Measurements from ENCODE around the gene MEN1.

MEN1 gene

DNA sequence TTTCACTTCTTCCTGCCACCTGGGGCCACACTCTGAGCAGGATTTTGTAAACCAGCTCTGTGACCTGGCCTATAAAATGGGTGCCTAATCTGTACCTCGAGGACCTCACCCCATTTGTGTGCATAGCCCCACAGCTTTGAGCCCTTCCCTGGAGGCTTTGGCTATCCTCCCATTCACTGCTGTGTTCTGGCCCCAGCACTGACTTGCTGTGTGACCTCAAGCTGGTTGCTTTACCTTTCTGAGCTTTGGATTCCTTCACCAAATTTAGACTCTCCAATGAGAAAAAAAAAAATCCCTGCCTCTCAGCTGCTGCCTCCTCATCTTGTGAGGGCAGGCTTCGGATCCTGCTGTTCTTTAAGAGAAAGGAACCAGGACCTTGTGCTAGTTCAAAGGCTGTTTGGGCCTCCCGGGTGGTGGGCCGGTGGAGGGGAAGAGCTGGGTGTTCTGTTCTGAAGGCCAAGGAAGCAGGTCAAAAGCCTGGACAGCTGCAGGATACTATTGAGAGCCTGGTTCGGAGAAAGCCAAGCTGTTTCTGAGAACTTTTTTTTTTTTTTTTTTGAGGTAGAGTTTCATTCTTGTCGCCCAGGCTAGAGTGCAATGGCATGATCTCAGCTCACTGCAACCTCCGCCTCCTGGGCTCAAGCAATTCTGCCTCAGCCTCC is 49.5 kb downstream of the MEN1 start:
- no peak for FAIRE-seq

- FAIRE-seq = no peak
Measured at GRCh38 chr11:64759722-64760719, 50.3 kb downstream of the MEN1 start, which contains the start of gene PYGM. Gene PYGM (minus strand): TSS chr11:64759974. CDS start chr11:64759898, 76 bp downstream.

GRCh38 chr11:64759131-64759721 is 51.1 kb downstream of the MEN1 start:
- FAIRE-seq = no peak

GRCh38 chr11:64758330-64759079 is 51.8 kb downstream of the MEN1 start:
- FAIRE-seq = no peak

GRCh38 chr11:64757549-64758329 is 52.6 kb downstream of the MEN1 start:
- FAIRE-seq = no peak

GRCh38 chr11:64755681-64756361 is 54.5 kb downstream of the MEN1 start:
- no peak for FAIRE-seq

GRCh38 chr11:64754919-64755662 is 55.3 kb downstream of the MEN1 start:
- no peak for FAIRE-seq

DNA sequence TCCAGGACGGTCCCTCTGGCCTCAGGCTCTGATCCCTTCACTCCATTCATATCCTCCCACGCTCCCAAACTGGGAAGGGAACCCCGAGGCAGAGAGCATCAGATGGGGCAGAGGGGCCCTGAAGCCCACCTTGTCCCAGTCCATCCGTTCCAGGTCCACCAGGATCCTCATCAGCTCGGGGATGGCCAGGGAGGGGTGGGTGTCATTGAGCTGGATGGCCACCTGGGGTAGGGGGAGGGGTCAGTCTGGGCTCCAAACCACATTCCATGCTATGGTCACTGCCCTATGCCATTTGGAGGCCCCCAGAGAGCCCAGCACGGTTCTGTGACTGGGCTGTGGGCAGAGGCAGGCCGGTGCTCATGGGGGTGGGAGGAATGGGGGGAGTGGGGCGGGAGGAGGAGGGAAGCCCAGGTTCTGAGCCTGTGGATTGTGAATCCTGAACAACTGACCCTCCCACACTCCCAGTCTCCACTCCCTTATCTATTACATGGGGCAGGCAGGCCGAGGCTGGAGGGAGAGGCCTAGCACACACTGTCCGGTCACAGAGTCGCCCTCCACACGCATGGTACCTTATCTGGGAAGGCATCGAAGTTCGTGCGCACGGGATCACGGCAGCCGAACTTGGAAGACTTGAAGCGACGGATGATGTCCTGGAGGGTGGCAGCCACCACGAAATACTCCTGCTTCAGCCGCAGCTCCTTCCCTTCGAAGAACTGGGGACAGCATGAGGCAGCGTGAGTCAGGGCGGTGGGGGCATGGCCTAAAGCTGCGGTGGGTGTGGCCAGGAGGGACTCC is 56.0 kb downstream of the MEN1 start:
- FAIRE-seq = no peak

Data from A204.1 (cell line).